Fibroblast of the aortic adventitia (primary cell): ENCODE results near the gene KATNIP. TPM values are rescaled to one million over a fixed set of nuclear protein-coding genes. Genes with fewer than 3 reads are reported as not detected.

Source experiments
- DNase-seq: peaks from one replicate; pipeline ENCODE4 v3.0.0-alpha.2; 2010; ENCODE audit warnings: low read depth
- H3K4me3 ChIP-seq: 2 replicates; pipeline ENCODE4 v1.5.1; 2011; ENCODE audit warnings: low read depth, mild to moderate bottlenecking, control low read depth, low read length, moderate library complexity
- CTCF ChIP-seq: IDR thresholded peaks from 2 replicates; pipeline ENCODE4 v1.5.1; 2011; ENCODE audit warnings: mild to moderate bottlenecking, low read length, control low read depth, inconsistent platforms; ENCODE audit not compliant: insufficient read depth
- total RNA-seq: library from RNA; depleted of rRNA; stranded (reverse); fragments of >200 nt; gene quantifications from 2 replicates; pipeline ENCODE4 v1.2.3, GENCODE V29; 2012; ENCODE audit warnings: low replicate concordance

The KATNIP gene
- total RNA-seq, 1 donor: 23.0 TPM

- peak; percentile 10 for DNase-seq
- no peak overlapping the region for H3K4me3 ChIP-seq
- no peak for TF ChIP-seq CTCF
Observed at GRCh38 chr16:27511657-27512448, 38.1 kb upstream of the KATNIP start.

GRCh38 chr16:27514806-27515205 is 35.1 kb upstream of the KATNIP start:
- no peak for TF ChIP-seq CTCF
- no peak overlapping the region for H3K4me3 ChIP-seq
- DNase-seq: no peak

GRCh38 chr16:27515874-27516353 is 34.0 kb upstream of the KATNIP start:
- no peak for DNase-seq
- no peak overlapping the region for H3K4me3 ChIP-seq
- TF ChIP-seq CTCF: peak; percentile 68

GRCh38 chr16:27516365-27516764 is 33.6 kb upstream of the KATNIP start:
- H3K4me3 ChIP-seq: no peak overlapping the region
- DNase-seq: no peak
- TF ChIP-seq CTCF: no peak

- no peak for DNase-seq
- no peak overlapping the region for H3K4me3 ChIP-seq
- no peak for TF ChIP-seq CTCF
Observed at GRCh38 chr16:27517664-27518063, 32.3 kb upstream of the KATNIP start.

- no peak for DNase-seq
- no peak for TF ChIP-seq CTCF
- H3K4me3 ChIP-seq: no peak overlapping the region
Observed at GRCh38 chr16:27518226-27518625, 31.7 kb upstream of the KATNIP start.
